Panc1 (cell line): Measurements from ENCODE around the gene CC2D1A. TPM values are rescaled to one million over a fixed set of nuclear protein-coding genes. Genes with fewer than 3 reads are reported as not detected.

Source experiments
- ATAC-seq: fragments of 200-7000 bp; cut with Tn5 transposase; 2 replicates; pipeline ENCODE4 v1.9.1; 2020; ENCODE audit warnings: mild to moderate bottlenecking, moderate library complexity
- BruUV-seq: library from RNA; stranded (reverse); fragments of 400-500 nt; replicated peaks from 2 replicates; lab custom pipeline; 2021; lab: Mats Ljungman, UMichigan
- CTCF ChIA-PET: fragments of 300-600 bp; sonication (Branson Sonifier 250); formaldehyde crosslinking; loops from one replicate; lab custom pipeline; 2022; ENCODE audit warnings: antibody characterized with exemption; lab: Charles Lee
- POLR2A ChIA-PET: fragments of 300-600 bp; sonication (Branson Sonifier 250); formaldehyde crosslinking; loops from one replicate; lab custom pipeline; 2022; ENCODE audit warnings: antibody characterized with exemption; lab: Charles Lee
- DNase-seq: peaks from one replicate; pipeline ENCODE4 v3.0.0-alpha.2; 2010; ENCODE audit warnings: low read depth, low spot score
- H3K27ac ChIP-seq: 2 replicates; pipeline ENCODE4 v1.5.1; 2011; ENCODE audit warnings: mild to moderate bottlenecking, low read length, inconsistent platforms
- H3K27me3 ChIP-seq: fragments of 200-500 bp; sonication (Bioruptor generic); 2 replicates; pipeline ENCODE4 v1.6.0; 2014; ENCODE audit warnings: low read length, inconsistent platforms; ENCODE audit not compliant: control insufficient read depth, insufficient read depth
- H3K36me3 ChIP-seq: fragments of 200-500 bp; sonication (Bioruptor generic); 2 replicates; pipeline ENCODE4 v1.5.1; 2014; ENCODE audit warnings: inconsistent platforms, mild to moderate bottlenecking, low read length, moderate library complexity; ENCODE audit not compliant: control insufficient read depth, insufficient read depth
- H3K4me1 ChIP-seq: 2 replicates; pipeline ENCODE4 v1.5.1; 2011; ENCODE audit warnings: inconsistent platforms, mild to moderate bottlenecking, low read length, moderate library complexity; ENCODE audit not compliant: control insufficient read depth, insufficient read depth
- H3K4me3 ChIP-seq, 2 experiments: 2 replicates each; pipeline ENCODE4 v1.5.1; 2011 to 2012; ENCODE audit warnings: low read depth in 2 of 2, low read length in 2 of 2, mild to moderate bottlenecking in 2 of 2, inconsistent platforms in 1 of 2, moderate library complexity in 1 of 2
- H3K9me3 ChIP-seq: fragments of 200-500 bp; sonication (Bioruptor generic); 2 replicates; pipeline ENCODE4 v1.5.1; 2014; ENCODE audit warnings: low read depth, mild to moderate bottlenecking, inconsistent platforms, low read length, moderate library complexity; ENCODE audit not compliant: control insufficient read depth, insufficient read depth
- POLR2AphosphoS5 ChIP-seq: IDR thresholded peaks from 2 replicates; pipeline ENCODE4 v1.6.1; 2012; ENCODE audit warnings: mild to moderate bottlenecking, low read depth, low read length, moderate library complexity
- SIN3A ChIP-seq: IDR thresholded peaks from 2 replicates; pipeline ENCODE4 v1.6.1; 2012; ENCODE audit warnings: low read depth, mild to moderate bottlenecking, low read length, moderate library complexity, borderline replicate concordance; ENCODE audit not compliant: insufficient read depth
- TCF7L2 ChIP-seq: IDR thresholded peaks from 2 replicates; pipeline ENCODE4 v1.6.1; 2011; ENCODE audit warnings: mild to moderate bottlenecking, low read depth, low read length, inconsistent platforms
- in situ Hi-C: cut with HindIII; loops from 2 replicates; pipeline ENCODE4 v1.10.0; 2016; ENCODE audit warnings: low sequenced_read_pairs, low pct_unique_long_range_greater_than_20kb
- intact Hi-C: fragments of 100-400 bp; cut with micrococcal nuclease; formaldehyde crosslinking; loops from one replicate; pipeline ENCODE4 v1.10.0; 2022; ENCODE audit not compliant: unreplicated experiment
- total RNA-seq: library from RNA; stranded (reverse); gene quantifications from one replicate; pipeline ENCODE4 v1.2.1, GENCODE V29; 2021; ENCODE audit not compliant: unreplicated experiment
- TF ChIP-seq, protein P1 (sequence below): fragments of 450-650 bp; IDR thresholded peaks from 2 replicates; pipeline ENCODE4 v1.5.1; 2017; ENCODE audit warnings: mild to moderate bottlenecking
- TF ChIP-seq, protein P2 (sequence below), 2 experiments: IDR thresholded peaks; 2 replicates each; pipeline ENCODE4 v1.6.1; 2011 to 2012; ENCODE audit warnings: low read depth in 2 of 2, control low read depth in 1 of 2, low read length in 1 of 2, mild to moderate bottlenecking in 1 of 2, moderate library complexity in 1 of 2; ENCODE audit not compliant: insufficient read depth in 1 of 2

The CC2D1A gene
- total RNA-seq, 1 experiment from 2014 or later, result 28.0 TPM

DNA sequence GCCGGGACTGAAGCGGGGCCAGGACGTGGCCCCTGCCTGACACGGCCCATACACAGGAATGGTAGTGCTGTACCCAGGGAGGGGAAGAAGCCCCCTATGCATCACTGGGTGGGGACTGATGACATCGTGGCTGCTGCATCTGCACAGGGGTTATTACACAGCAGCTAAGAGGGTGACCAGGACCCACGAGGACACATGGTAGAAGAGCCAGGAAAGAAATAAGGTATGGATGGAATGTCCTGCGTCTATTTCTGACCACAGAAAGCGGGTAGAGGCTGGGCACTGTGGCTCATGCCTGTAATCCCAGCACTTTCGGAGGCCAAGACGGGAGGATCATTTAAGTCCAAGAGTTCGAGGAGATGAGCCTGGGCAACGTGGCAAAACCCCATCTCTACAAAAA is 70.4 kb downstream of the CC2D1A start:
- in situ Hi-C loops, result no loop called here
- intact Hi-C loops, result no loop called here
- no peak for DNase-seq
- POLR2A ChIA-PET, result no interaction called here
- CTCF ChIA-PET, result no interaction called here
- no peaks in the 10 kb centered on the region for H3K27me3 ChIP-seq
- no peak overlapping the region for H3K27ac ChIP-seq
- TF ChIP-seq, protein P1, sequence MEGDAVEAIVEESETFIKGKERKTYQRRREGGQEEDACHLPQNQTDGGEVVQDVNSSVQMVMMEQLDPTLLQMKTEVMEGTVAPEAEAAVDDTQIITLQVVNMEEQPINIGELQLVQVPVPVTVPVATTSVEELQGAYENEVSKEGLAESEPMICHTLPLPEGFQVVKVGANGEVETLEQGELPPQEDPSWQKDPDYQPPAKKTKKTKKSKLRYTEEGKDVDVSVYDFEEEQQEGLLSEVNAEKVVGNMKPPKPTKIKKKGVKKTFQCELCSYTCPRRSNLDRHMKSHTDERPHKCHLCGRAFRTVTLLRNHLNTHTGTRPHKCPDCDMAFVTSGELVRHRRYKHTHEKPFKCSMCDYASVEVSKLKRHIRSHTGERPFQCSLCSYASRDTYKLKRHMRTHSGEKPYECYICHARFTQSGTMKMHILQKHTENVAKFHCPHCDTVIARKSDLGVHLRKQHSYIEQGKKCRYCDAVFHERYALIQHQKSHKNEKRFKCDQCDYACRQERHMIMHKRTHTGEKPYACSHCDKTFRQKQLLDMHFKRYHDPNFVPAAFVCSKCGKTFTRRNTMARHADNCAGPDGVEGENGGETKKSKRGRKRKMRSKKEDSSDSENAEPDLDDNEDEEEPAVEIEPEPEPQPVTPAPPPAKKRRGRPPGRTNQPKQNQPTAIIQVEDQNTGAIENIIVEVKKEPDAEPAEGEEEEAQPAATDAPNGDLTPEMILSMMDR, result no peak
- TF ChIP-seq POLR2AphosphoS5, result no peak
- no peak for TF ChIP-seq TCF7L2
- TF ChIP-seq SIN3A, result no peak
- TF ChIP-seq, protein P2, sequence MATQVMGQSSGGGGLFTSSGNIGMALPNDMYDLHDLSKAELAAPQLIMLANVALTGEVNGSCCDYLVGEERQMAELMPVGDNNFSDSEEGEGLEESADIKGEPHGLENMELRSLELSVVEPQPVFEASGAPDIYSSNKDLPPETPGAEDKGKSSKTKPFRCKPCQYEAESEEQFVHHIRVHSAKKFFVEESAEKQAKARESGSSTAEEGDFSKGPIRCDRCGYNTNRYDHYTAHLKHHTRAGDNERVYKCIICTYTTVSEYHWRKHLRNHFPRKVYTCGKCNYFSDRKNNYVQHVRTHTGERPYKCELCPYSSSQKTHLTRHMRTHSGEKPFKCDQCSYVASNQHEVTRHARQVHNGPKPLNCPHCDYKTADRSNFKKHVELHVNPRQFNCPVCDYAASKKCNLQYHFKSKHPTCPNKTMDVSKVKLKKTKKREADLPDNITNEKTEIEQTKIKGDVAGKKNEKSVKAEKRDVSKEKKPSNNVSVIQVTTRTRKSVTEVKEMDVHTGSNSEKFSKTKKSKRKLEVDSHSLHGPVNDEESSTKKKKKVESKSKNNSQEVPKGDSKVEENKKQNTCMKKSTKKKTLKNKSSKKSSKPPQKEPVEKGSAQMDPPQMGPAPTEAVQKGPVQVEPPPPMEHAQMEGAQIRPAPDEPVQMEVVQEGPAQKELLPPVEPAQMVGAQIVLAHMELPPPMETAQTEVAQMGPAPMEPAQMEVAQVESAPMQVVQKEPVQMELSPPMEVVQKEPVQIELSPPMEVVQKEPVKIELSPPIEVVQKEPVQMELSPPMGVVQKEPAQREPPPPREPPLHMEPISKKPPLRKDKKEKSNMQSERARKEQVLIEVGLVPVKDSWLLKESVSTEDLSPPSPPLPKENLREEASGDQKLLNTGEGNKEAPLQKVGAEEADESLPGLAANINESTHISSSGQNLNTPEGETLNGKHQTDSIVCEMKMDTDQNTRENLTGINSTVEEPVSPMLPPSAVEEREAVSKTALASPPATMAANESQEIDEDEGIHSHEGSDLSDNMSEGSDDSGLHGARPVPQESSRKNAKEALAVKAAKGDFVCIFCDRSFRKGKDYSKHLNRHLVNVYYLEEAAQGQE (IDR thresholded peaks at IDR 0.05; ENCODE audit: insufficient read depth in 1 of 2, low read depth in 2 of 2, low read length in 1 of 2), result no peak
- no TSS peak for BruUV-seq
- ATAC-seq, result no peak
- no peak overlapping the region for H3K4me3 ChIP-seq
- H3K36me3 ChIP-seq, result no peaks in the 10 kb centered on the region
- H3K9me3 ChIP-seq, result no peaks in the 10 kb centered on the region
- no peaks in the 10 kb centered on the region for H3K4me1 ChIP-seq

DNA sequence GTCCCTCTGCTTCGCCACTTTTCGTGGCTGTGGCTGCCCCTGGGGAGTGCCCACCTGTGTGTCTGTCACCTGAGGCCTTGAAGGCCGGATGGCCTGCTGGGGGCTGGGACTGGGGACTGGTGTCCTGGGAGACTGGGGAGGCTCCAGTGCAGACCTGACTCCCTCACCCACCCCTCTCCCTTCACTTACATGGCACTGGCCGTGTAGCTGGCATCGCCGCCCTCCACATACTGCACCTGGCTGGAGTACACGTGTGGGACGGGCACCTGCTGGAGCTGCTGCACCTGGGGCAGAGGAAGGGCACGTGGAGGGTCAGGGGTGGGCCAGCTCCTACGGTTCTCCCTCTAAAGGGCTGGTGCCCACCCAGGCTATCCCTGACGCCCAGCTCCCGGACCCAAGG is 71.8 kb downstream of the CC2D1A start:
- BruUV-seq, result no TSS peak
- no peak for ATAC-seq
- CTCF ChIA-PET, result no interaction called here
- Histone ChIP-seq H3K4me1 (no peaks in the 10 kb centered on the region), H3K36me3 (no peaks in the 10 kb centered on the region), H3K27me3 (no peaks in the 10 kb centered on the region), H3K9me3 (no peaks in the 10 kb centered on the region), H3K4me3 (no peak overlapping the region), H3K27ac (no peak overlapping the region)
- DNase-seq, result no peak
- TF ChIP-seq, protein P2 (IDR thresholded peaks at IDR 0.05; ENCODE audit: insufficient read depth in 1 of 2, low read depth in 2 of 2, low read length in 1 of 2), result no peak
- TF ChIP-seq, protein P1, result no peak
- intact Hi-C loops, result no loop called here
- POLR2A ChIA-PET, result no interaction called here
- in situ Hi-C loops, result no loop called here
